Endothelial cell of umbilical vein (primary cell): ENCODE data around the gene BCL7A. TPM values are rescaled to one million over a fixed set of nuclear protein-coding genes. Genes with fewer than 3 reads are reported as not detected.

Experiments
- BruUV-seq: library from RNA; stranded (reverse); fragments of 400-500 nt; replicated peaks from 2 replicates; lab custom pipeline; 2021; lab: Mats Ljungman, UMichigan
- CTCF ChIA-PET: fragments of 300-600, 350-600 bp; sonication (Branson Sonifier 250); formaldehyde crosslinking; loops from one replicate; lab custom pipeline; 2021; ENCODE audit warnings: antibody characterized with exemption, inconsistent platforms; lab: Charles Lee
- POLR2A ChIA-PET: fragments of 300-600, 350-600 bp; sonication (Branson Sonifier 250); formaldehyde crosslinking; loops from one replicate; lab custom pipeline; 2021; ENCODE audit warnings: antibody characterized with exemption, inconsistent platforms; lab: Charles Lee
- DNase-seq: peaks from one replicate; pipeline ENCODE4 v3.0.0-alpha.2; 2011; ENCODE audit warnings: low read depth, low spot score
- FAIRE-seq: peaks from 2 replicates; lab custom pipeline; 2011; peaks lifted over from hg19 to GRCh38; lab: Jason Lieb, UNC
- H2AFZ ChIP-seq: 2 replicates; pipeline ENCODE4 v1.6.0; 2012; ENCODE audit warnings: low read depth, low read length, control low read depth, inconsistent platforms
- H3K27ac ChIP-seq: 2 replicates; pipeline ENCODE4 v1.5.1; 2011; ENCODE audit warnings: low read depth, mild to moderate bottlenecking, control low read depth, low read length, moderate library complexity; ENCODE audit not compliant: insufficient read depth
- H3K27me3 ChIP-seq, 2 experiments: 2 replicates each; pipeline versions ENCODE4 v1.6.0 to v1.6.1; 2011; ENCODE audit warnings: low read length in 2 of 2, mixed read lengths in 1 of 2; ENCODE audit not compliant: control insufficient read depth in 2 of 2, insufficient read depth in 2 of 2
- H3K36me3 ChIP-seq, 2 experiments: 2 replicates in 1 of 2; 3 replicates in 1 of 2; pipeline ENCODE4 v1.5.1; 2011; ENCODE audit warnings: low read length in 2 of 2, mild to moderate bottlenecking in 1 of 2, moderate library complexity in 1 of 2; ENCODE audit not compliant: control insufficient read depth in 2 of 2, insufficient read depth in 2 of 2; ENCODE audit errors: extremely low read depth in 1 of 2
- H3K4me1 ChIP-seq: 3 replicates; pipeline ENCODE4 v1.5.1; 2011; ENCODE audit warnings: mild to moderate bottlenecking, low read length; ENCODE audit not compliant: control insufficient read depth, insufficient read depth; ENCODE audit errors: extremely low read depth
- H3K4me2 ChIP-seq: 2 replicates; pipeline ENCODE4 v1.6.1; 2011; ENCODE audit warnings: low read length, control low read depth, mixed read lengths; ENCODE audit not compliant: insufficient read depth
- H3K4me3 ChIP-seq, 3 experiments: fragments of 200-600 bp in 1 of 3; sonication (generic), shearing (Covaris generic) in 1 of 3; replicated peaks in 1 of 3; 2 replicates each; pipeline ENCODE4 v1.5.1; 2011 to 2016; ENCODE audit warnings: control low read depth in 3 of 3, low read length in 3 of 3, mild to moderate bottlenecking in 2 of 3, inconsistent platforms in 1 of 3, low read depth in 1 of 3, moderate library complexity in 1 of 3; ENCODE audit not compliant: insufficient read depth in 1 of 3
- H3K79me2 ChIP-seq: 2 replicates; pipeline ENCODE4 v1.6.0; 2012; ENCODE audit warnings: low read length, inconsistent platforms; ENCODE audit not compliant: control insufficient read depth, insufficient read depth
- H3K9ac ChIP-seq: replicated peaks from 2 replicates; pipeline ENCODE3; 2011; ENCODE audit warnings: low read length, control low read depth; ENCODE audit not compliant: insufficient read depth; ENCODE audit errors: extremely low read depth
- H3K9me1 ChIP-seq: replicated peaks from 3 replicates; pipeline ENCODE4 v1.6.0; 2011; ENCODE audit warnings: mild to moderate bottlenecking, low read length; ENCODE audit not compliant: control insufficient read depth, insufficient read depth; ENCODE audit errors: extremely low read depth
- H3K9me3 ChIP-seq: replicated peaks from 2 replicates; pipeline ENCODE4 v1.5.1; 2012; ENCODE audit warnings: low read length, inconsistent platforms; ENCODE audit not compliant: control insufficient read depth, insufficient read depth
- H4K20me1 ChIP-seq: replicated peaks from 2 replicates; pipeline ENCODE3; 2011; ENCODE audit warnings: mild to moderate bottlenecking, low read length; ENCODE audit not compliant: control insufficient read depth, insufficient read depth; ENCODE audit errors: extremely low read depth
- CTCF ChIP-seq, 2 donors: IDR thresholded peaks; 1 replicate in 1 of 2; 2 replicates in 1 of 2; pipeline ENCODE4 v1.5.1; 2011; ENCODE audit warnings: low read length in 2 of 2, mild to moderate bottlenecking in 2 of 2, moderate library complexity in 2 of 2, control low read depth in 1 of 2, inconsistent platforms in 1 of 2, low read depth in 1 of 2; ENCODE audit not compliant: insufficient read depth in 1 of 2; ENCODE audit errors: extremely low read depth in 1 of 2
- GATA2 ChIP-seq: IDR thresholded peaks from 2 replicates; pipeline ENCODE4 v1.7.0; 2011; ENCODE audit warnings: low read depth, mild to moderate bottlenecking, moderate library complexity, mixed read lengths, low read length; ENCODE audit not compliant: insufficient read length, insufficient read depth
- JUN ChIP-seq: IDR thresholded peaks from 2 replicates; pipeline ENCODE4 v1.6.1; 2011; ENCODE audit warnings: borderline replicate concordance, low read depth; ENCODE audit not compliant: insufficient read length, insufficient read depth
- MAX ChIP-seq: IDR thresholded peaks from 2 replicates; pipeline ENCODE4 v1.6.1; 2011; ENCODE audit not compliant: insufficient read depth, insufficient read length
- MYC ChIP-seq: IDR thresholded peaks from one replicate; pipeline ENCODE4 v1.6.1; 2011; ENCODE audit warnings: mild to moderate bottlenecking, low read depth, low read length
- POLR2A ChIP-seq: IDR thresholded peaks from 2 replicates; pipeline ENCODE4 v1.6.1; 2012; ENCODE audit warnings: low read depth, mild to moderate bottlenecking, control low read depth, low read length
- POLR2AphosphoS5 ChIP-seq: IDR thresholded peaks from 2 replicates; pipeline ENCODE4 v1.6.1; 2012; ENCODE audit warnings: low read depth, mild to moderate bottlenecking, control low read depth, low read length, moderate library complexity; ENCODE audit not compliant: insufficient read depth
- dilution Hi-C: fragments of 300-500 bp; cut with MboI; formaldehyde crosslinking; loops from one replicate; pipeline ENCODE4 v1.15.0; 2019; ENCODE audit warnings: low sequenced_read_pairs; ENCODE audit not compliant: extremely low pct_ligation_motif_present
- intact Hi-C: fragments of 100-400 bp; cut with micrococcal nuclease; formaldehyde crosslinking; loops from one replicate; pipeline ENCODE4 v1.10.0; 2022
- polyA plus RNA-seq, 4 experiments: library from polyadenylated mRNA; depleted of rRNA in 3 of 4; stranded (reverse) in 3 of 4; unstranded in 1 of 4; fragments of >200 nt; gene quantifications; 2 replicates each; pipeline versions ENCODE4 v1.2.1 to v1.2.3, GENCODE V29; 2011 to 2012; ENCODE audit warnings: missing spikeins in 1 of 4
- total RNA-seq: library from RNA; stranded (reverse); gene quantifications from 2 replicates; pipeline ENCODE4 v1.2.3, GENCODE V29; 2021

Gene BCL7A
- total and polyA plus RNA-seq, 2 donors (not counting 3 experiments of a cell fraction or from before 2014, with no cell fraction given) = 9.7 to 11.1 TPM

GRCh38 chr12:122058549-122059149, 37.0 kb downstream of the BCL7A start:
- FAIRE-seq (peak; percentile 48), DNase-seq (peak; percentile 20)
- dilution Hi-C loops = no loop called here
- no peak overlapping the region for H3K4me3 ChIP-seq
- no TSS peak for BruUV-seq
- no peak overlapping the region for H2AFZ ChIP-seq
- no peaks in the 10 kb centered on the region for H3K79me2 ChIP-seq
- H3K36me3 ChIP-seq = peaks cover 0 to 2% of the 10 kb centered on the region in 2 experiments
- H3K9me1 ChIP-seq = no peaks in the 10 kb centered on the region
- intact Hi-C loops = no loop called here
- TF ChIP-seq GATA2 = peak; percentile 59
- TF ChIP-seq CTCF (IDR thresholded peaks at IDR 0.05; ENCODE audit: extremely low read depth in 1 of 2, insufficient read depth in 1 of 2, low read depth in 1 of 2, low read length in 2 of 2) = no peak
- no peak for TF ChIP-seq MYC
- TF ChIP-seq JUN = no peak
- no peak for TF ChIP-seq POLR2A
- no peak for TF ChIP-seq MAX
- TF ChIP-seq POLR2AphosphoS5 = no peak
- H3K9me3 ChIP-seq = no peaks in the 10 kb centered on the region
- no peak overlapping the region for H3K9ac ChIP-seq
- H3K27me3 ChIP-seq = no peaks in the 10 kb centered on the region
- no peak overlapping the region for H3K4me2 ChIP-seq
- CTCF ChIA-PET = interaction anchor here (3.8 kb wide), 1 partner anchor 64 kb away, joined by 12 read pairs; no protein-coding TSS in a partner anchor
- POLR2A ChIA-PET = no interaction called here
- no peak overlapping the region for H3K27ac ChIP-seq
- peaks cover 19% of the 10 kb centered on the region for H3K4me1 ChIP-seq
- H4K20me1 ChIP-seq = no peaks in the 10 kb centered on the region
